Lower lobe of right lung (tissue), 2 donors: ENCODE measurements around the gene RPP40. TPM values are rescaled to one million over a fixed set of nuclear protein-coding genes. Genes with fewer than 3 reads are reported as not detected.
A peak's percentile ranks its signal among the peaks of the same experiment; 100 is the strongest.

Experiments
- ATAC-seq, 2 donors: fragments of 200-7000 bp; cut with Tn5 transposase; one replicate each; pipeline ENCODE4 v1.9.1; 2020 to 2022; ENCODE audit warnings: mild to moderate bottlenecking in 2 of 2, moderate library complexity in 2 of 2
- DNase-seq: peaks from one replicate; pipeline ENCODE4 v3.0.0-alpha.2; 2020
- H3K27ac ChIP-seq: fragments of 200-600 bp; one replicate; pipeline ENCODE4 v1.8.0; 2022
- H3K27me3 ChIP-seq: fragments of 200-600 bp; one replicate; pipeline ENCODE4 v1.8.0; 2022; ENCODE audit warnings: low read depth
- H3K36me3 ChIP-seq: fragments of 200-600 bp; one replicate; pipeline ENCODE4 v1.8.0; 2022; ENCODE audit warnings: mild to moderate bottlenecking
- H3K4me1 ChIP-seq: fragments of 200-600 bp; one replicate; pipeline ENCODE4 v1.8.0; 2022
- H3K4me3 ChIP-seq: fragments of 200-600 bp; one replicate; pipeline ENCODE4 v1.8.0; 2022; ENCODE audit warnings: mild to moderate bottlenecking
- H3K9me3 ChIP-seq: fragments of 200-600 bp; one replicate; pipeline ENCODE4 v1.8.0; 2022
- intact Hi-C: fragments of 100-400 bp; cut with DNase I; formaldehyde crosslinking; loops from one replicate; pipeline ENCODE4 v1.11.0; 2022
- total RNA-seq: library from RNA; stranded (reverse); fragmentation: NEBNext Ultra II Directional; extraction: Animal tissue kit (Norgen Biotek cat#: 25700); gene quantifications from one replicate; pipeline ENCODE4 v1.2.1, GENCODE V29; 2021
- TF ChIP-seq, protein P1 (sequence below): fragments of 200-600 bp; IDR thresholded peaks from one replicate; pipeline ENCODE4 v1.8.0; 2022; ENCODE audit warnings: antibody characterized with exemption, mild to moderate bottlenecking
- donor health status: DM: no; HTN: yes; CAD: no; lungs with severe emphysema.

The RPP40 gene
- total RNA-seq, 1 donor from 2014 or later = 2.5 TPM

DNA sequence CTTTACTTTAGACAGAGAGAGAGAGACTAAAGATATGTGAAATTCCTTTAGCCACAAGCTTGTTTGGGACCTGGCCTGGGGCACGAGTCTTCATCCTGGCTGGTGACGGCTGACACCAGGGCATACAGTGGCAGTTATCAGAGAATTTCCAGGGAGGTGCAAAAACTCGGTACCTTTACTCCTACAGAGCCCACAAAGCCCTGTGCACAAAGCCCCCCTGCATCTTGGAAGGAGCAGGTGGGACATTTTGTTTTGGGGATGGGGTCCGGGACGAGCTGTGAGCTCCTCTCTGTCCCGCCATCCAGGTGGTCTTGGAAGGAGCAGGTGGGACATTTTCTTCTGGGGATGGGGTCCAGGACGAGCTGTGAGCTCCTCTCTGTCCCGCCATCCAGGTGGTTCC lies 28.9 kb downstream of the RPP40 start:
- no peak for DNase-seq
- Histone ChIP-seq H3K27me3 (no peaks in the 10 kb centered on the region), H3K27ac (no peak overlapping the region), H3K36me3 (no peaks in the 10 kb centered on the region), H3K4me3 (no peak overlapping the region), H3K4me1 (no peaks in the 10 kb centered on the region), H3K9me3 (peaks cover 13% of the 10 kb centered on the region)
- TF ChIP-seq, protein P1, sequence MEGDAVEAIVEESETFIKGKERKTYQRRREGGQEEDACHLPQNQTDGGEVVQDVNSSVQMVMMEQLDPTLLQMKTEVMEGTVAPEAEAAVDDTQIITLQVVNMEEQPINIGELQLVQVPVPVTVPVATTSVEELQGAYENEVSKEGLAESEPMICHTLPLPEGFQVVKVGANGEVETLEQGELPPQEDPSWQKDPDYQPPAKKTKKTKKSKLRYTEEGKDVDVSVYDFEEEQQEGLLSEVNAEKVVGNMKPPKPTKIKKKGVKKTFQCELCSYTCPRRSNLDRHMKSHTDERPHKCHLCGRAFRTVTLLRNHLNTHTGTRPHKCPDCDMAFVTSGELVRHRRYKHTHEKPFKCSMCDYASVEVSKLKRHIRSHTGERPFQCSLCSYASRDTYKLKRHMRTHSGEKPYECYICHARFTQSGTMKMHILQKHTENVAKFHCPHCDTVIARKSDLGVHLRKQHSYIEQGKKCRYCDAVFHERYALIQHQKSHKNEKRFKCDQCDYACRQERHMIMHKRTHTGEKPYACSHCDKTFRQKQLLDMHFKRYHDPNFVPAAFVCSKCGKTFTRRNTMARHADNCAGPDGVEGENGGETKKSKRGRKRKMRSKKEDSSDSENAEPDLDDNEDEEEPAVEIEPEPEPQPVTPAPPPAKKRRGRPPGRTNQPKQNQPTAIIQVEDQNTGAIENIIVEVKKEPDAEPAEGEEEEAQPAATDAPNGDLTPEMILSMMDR = no peak
- ATAC-seq = no peak
- intact Hi-C loops = no loop called here

- Histone ChIP-seq H3K4me1 (no peaks in the 10 kb centered on the region), H3K27ac (no peak overlapping the region), H3K9me3 (peaks cover 5% of the 10 kb centered on the region), H3K4me3 (no peak overlapping the region), H3K36me3 (no peaks in the 10 kb centered on the region), H3K27me3 (no peaks in the 10 kb centered on the region)
- TF ChIP-seq, protein P1 = no peak
- DNase-seq (no peak), ATAC-seq (peak in 1 of 2 donors; percentile 21)
- intact Hi-C loops = no loop called here
Measured at GRCh38 chr6:4973982-4974745, 29.7 kb downstream of the RPP40 start.

DNA sequence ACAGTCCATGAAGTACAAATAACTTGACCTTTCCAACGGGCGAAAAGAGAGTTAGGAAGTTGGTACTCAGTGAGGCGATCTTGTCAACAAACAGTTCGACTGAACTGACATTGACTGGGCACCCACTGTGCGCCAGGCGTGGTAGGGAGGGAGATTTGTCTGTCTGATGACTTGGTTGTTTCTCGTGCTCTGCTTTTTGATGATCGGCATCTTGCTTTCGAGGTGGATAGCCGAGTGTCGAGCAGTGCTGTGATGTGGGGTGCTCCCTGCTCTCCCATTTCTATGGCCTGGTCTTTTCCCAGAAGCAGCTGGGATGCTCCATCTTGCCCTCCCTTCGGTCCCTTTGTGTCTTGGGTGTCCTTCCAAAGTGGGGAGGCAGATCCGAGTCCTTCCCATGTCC lies 30.4 kb downstream of the RPP40 start:
- no peaks in the 10 kb centered on the region for H3K4me1 ChIP-seq
- H3K9me3 ChIP-seq = no peaks in the 10 kb centered on the region
- H3K36me3 ChIP-seq = no peaks in the 10 kb centered on the region
- H3K27me3 ChIP-seq = no peaks in the 10 kb centered on the region
- intact Hi-C loops = no loop called here
- DNase-seq = no peak
- TF ChIP-seq, protein P1 = no peak
- H3K27ac ChIP-seq = no peak overlapping the region
- no peak overlapping the region for H3K4me3 ChIP-seq
- ATAC-seq = no peak

DNA sequence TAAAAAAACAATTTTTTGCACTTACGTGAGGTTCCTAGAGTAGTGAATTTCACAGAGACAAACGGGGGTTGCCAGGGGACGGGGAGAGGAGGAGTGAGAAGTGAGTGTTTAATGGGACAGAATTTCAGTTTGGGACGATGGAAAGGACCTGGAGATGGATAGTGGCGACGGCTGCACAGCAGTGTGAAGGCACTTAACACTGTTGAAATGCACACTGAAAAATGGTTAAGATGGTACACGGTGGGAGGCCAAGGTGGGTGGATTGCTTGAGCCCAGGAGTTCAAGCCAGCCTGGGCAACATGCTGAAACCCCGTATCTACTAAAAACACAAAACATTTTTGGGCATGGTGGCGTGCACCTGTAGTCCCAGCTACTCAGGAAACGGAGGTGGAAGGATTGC lies 31.4 kb downstream of the RPP40 start:
- TF ChIP-seq, protein P1 = no peak
- ATAC-seq (no peak), DNase-seq (no peak)
- intact Hi-C loops = no loop called here
- no peaks in the 10 kb centered on the region for H3K4me1 ChIP-seq
- H3K27me3 ChIP-seq = no peaks in the 10 kb centered on the region
- H3K4me3 ChIP-seq = no peak overlapping the region
- no peaks in the 10 kb centered on the region for H3K9me3 ChIP-seq
- H3K36me3 ChIP-seq = no peaks in the 10 kb centered on the region
- H3K27ac ChIP-seq = no peak overlapping the region

GRCh38 chr6:4971851-4972250 lies 32.0 kb downstream of the RPP40 start:
- TF ChIP-seq, protein P1 = no peak
- Histone ChIP-seq H3K4me1 (no peaks in the 10 kb centered on the region), H3K4me3 (no peak overlapping the region), H3K27ac (no peak overlapping the region), H3K36me3 (no peaks in the 10 kb centered on the region), H3K9me3 (no peaks in the 10 kb centered on the region), H3K27me3 (no peaks in the 10 kb centered on the region)
- no peak for ATAC-seq
- DNase-seq = no peak
- intact Hi-C loops = no loop called here
